GM23248 (cell line): ENCODE measurements around the gene ABCA12.

Source experiments
- EZH2 ChIP-seq: fragments of 200-600 bp; sonication (generic); IDR thresholded peaks from 2 replicates; pipeline ENCODE4 v1.6.1; 2018; ENCODE audit warnings: antibody characterized with exemption, mild to moderate bottlenecking; ENCODE audit not compliant: insufficient read depth, poor library complexity, severe bottlenecking
- EZH2phosphoT487 ChIP-seq: fragments of 200-600 bp; sonication (generic); IDR thresholded peaks from 2 replicates; pipeline ENCODE4 v1.6.1; 2018; ENCODE audit warnings: antibody characterized with exemption, moderate library complexity, mild to moderate bottlenecking, low read depth; ENCODE audit not compliant: insufficient read depth

DNA sequence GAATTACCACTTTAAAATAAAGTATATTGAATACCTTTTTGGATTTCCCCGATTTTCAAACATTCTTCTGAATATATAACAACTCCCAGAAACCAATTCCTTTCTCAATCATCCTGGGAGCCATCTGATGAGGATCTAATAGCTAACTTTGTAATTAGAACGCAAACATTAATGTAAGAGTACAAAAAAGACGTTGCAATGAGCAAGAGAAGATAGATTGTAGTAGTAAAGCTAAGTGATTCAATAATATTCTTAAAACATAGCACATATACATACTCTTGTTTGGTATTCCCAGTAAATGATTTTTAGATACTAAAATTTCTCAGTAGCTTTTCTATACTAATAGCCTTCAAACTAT, 1.1 kb downstream of the ABCA12 start:
- TF ChIP-seq EZH2 = no peak
- no peak for TF ChIP-seq EZH2phosphoT487
